Adrenal gland (tissue), 12 donors: ENCODE measurements around the gene PHKB. TPM values are rescaled to one million over a fixed set of nuclear protein-coding genes. Genes with fewer than 3 reads are reported as not detected.

Experiments used
- DNase-seq, 7 donors: peaks; one replicate each; pipeline ENCODE4 v3.0.0-alpha.2; 2019 to 2020
- H3K27ac ChIP-seq, 5 donors: fragments of 200-600 bp; sonication (generic) in 4 of 5; 1 replicate in 3 of 5; 2 replicates in 2 of 5; pipeline versions ENCODE4 v1.5.1 to v1.8.0; 2016 to 2020; ENCODE audit warnings: mild to moderate bottlenecking in 1 of 5
- H3K27me3 ChIP-seq: fragments of 200-600 bp; 2 replicates; pipeline ENCODE4 v1.8.0; 2021
- H3K36me3 ChIP-seq, 2 donors: fragments of 200-600 bp; replicated peaks in 1 of 2; 1 replicate in 1 of 2; 2 replicates in 1 of 2; pipeline versions ENCODE4 v1.5.1 to v1.8.0; 2018 to 2022
- H3K4me1 ChIP-seq, 2 donors: fragments of 200-600 bp; replicated peaks in 1 of 2; 1 replicate in 1 of 2; 2 replicates in 1 of 2; pipeline versions ENCODE4 v1.5.1 to v1.8.0; 2018 to 2021
- H3K4me3 ChIP-seq, 4 donors: fragments of 200-600 bp; sonication (generic) in 3 of 4; one replicate each; pipeline ENCODE4 v1.5.1; 2016 to 2018
- H3K9me3 ChIP-seq, 3 donors: fragments of 200-600 bp; sonication (generic) in 1 of 3; replicated peaks in 1 of 3; 1 replicate in 2 of 3; 2 replicates in 1 of 3; pipeline versions ENCODE4 v1.5.1 to v1.8.0; 2016 to 2021
- CTCF ChIP-seq, 6 experiments: fragments of 450-650 bp in 4 of 6; fragments of 200-600 bp in 2 of 6; sonication (generic) in 1 of 6; IDR thresholded peaks; 1 replicate in 5 of 6; 2 replicates in 1 of 6; pipeline versions ENCODE4 v1.5.1 to v1.8.0; 2016 to 2021; ENCODE audit warnings: antibody characterized with exemption in 6 of 6, mild to moderate bottlenecking in 2 of 6, moderate library complexity in 1 of 6
- POLR2A ChIP-seq, 2 donors: fragments of 450-650 bp; IDR thresholded peaks; one replicate each; pipeline ENCODE4 v1.6.1; 2017; ENCODE audit warnings: antibody characterized with exemption in 2 of 2, mild to moderate bottlenecking in 2 of 2, moderate library complexity in 1 of 2
- WGBS, 4 donors: extraction: QIAGEN DNeasy Blood & Tissue Kit in 2 of 4; methylation state at CpG; one replicate each; pipeline versions ENCODE4 v1.1.5 to v1.1.7; 2013 to 2017; 5-methylcytosine and 5-hydroxymethylcytosine counted together
- intact Hi-C, 2 donors: fragments of 100-400 bp; cut with DNase I; formaldehyde crosslinking; loops; one replicate each; pipeline versions ENCODE4 v1.14.1 to v1.15.0; 2022 to 2023
- polyA plus RNA-seq, 3 donors: library from polyadenylated mRNA; stranded (reverse); fragments of 200-250 nt in 2 of 3; fragments of 350-450 nt in 1 of 3; fragmentation: Illumina TruSeq in 1 of 3; extraction: RNeasy Lipid Tissue Mini Kit (QIAGEN cat#74804) in 1 of 3; gene quantifications; one replicate each; pipeline ENCODE4 v1.2.3, GENCODE V29; 2013 to 2014
- total RNA-seq, 9 donors: library from RNA; depleted of rRNA in 4 of 9; stranded (reverse); fragments of >200 nt in 4 of 9; fragments of 120-200 nt in 1 of 9; fragmentation: NEBNext Ultra II Directional in 1 of 9; extraction: Animal tissue kit (Norgen Biotek cat#: 25700) in 1 of 9; gene quantifications; one replicate each; pipeline versions ENCODE4 v1.1.0 to v1.2.4, GENCODE V29; 2013 to 2023
- donor health status: healthy with polysubstance abuse.
- donor health status: Bipolar disorder and iron deficiency.
- donor health status: DM: yes; HTN: yes; CAD: no.
- donor health status: DM: no; HTN: no; CAD: no.
- donor health status: DM: no; HTN: no; CAD: no.
- donor health status: DM: yes; HTN: yes; CAD: no.

Gene PHKB
- total and polyA plus RNA-seq, 12 donors, result 27.6 to 167 (median 107) TPM

- no peak overlapping the region for H3K27ac ChIP-seq
- H3K27me3 ChIP-seq, result no peaks in the 10 kb centered on the region
- H3K36me3 ChIP-seq, result no peaks in the 10 kb centered on the region
- H3K9me3 ChIP-seq, result no peaks in the 10 kb centered on the region
- no peak for DNase-seq
- 70 to 86% (median 83%) methylated on average over 5 of the region's 5 CpGs for WGBS, 4 donors
- no peaks in the 10 kb centered on the region for H3K4me1 ChIP-seq
- TF ChIP-seq POLR2A (IDR thresholded peaks at IDR 0.05) (no peak), CTCF (IDR thresholded peaks at IDR 0.05) (no peak)
- H3K4me3 ChIP-seq, result no peak overlapping the region
- intact Hi-C loops, result no loop called here
These were observed 113.2 kb downstream of the PHKB start for GRCh38 chr16:47574091-47575054.

GRCh38 chr16:47577029-47577428, 115.9 kb downstream of the PHKB start:
- intact Hi-C loops, result no loop called here
- H3K4me3 ChIP-seq, result no peak overlapping the region
- no peaks in the 10 kb centered on the region for H3K27me3 ChIP-seq
- no peak overlapping the region for H3K27ac ChIP-seq
- no peaks in the 10 kb centered on the region for H3K4me1 ChIP-seq
- no peaks in the 10 kb centered on the region for H3K9me3 ChIP-seq
- DNase-seq, result no peak
- no peak for TF ChIP-seq POLR2A (IDR thresholded peaks at IDR 0.05)
- TF ChIP-seq CTCF (IDR thresholded peaks at IDR 0.05), result no peak
- no peaks in the 10 kb centered on the region for H3K36me3 ChIP-seq

- H3K36me3 ChIP-seq, result no peaks in the 10 kb centered on the region
- no peak overlapping the region for H3K4me3 ChIP-seq
- intact Hi-C loops, result no loop called here
- no peaks in the 10 kb centered on the region for H3K4me1 ChIP-seq
- 87 to 99% (median 96%) methylated on average over 3 of the region's 3 CpGs for WGBS, 4 donors
- no peak overlapping the region for H3K27ac ChIP-seq
- H3K9me3 ChIP-seq, result no peaks in the 10 kb centered on the region
- H3K27me3 ChIP-seq, result no peaks in the 10 kb centered on the region
- TF ChIP-seq POLR2A (IDR thresholded peaks at IDR 0.05) (no peak), CTCF (IDR thresholded peaks at IDR 0.05) (no peak)
- DNase-seq, result no peak
These were observed 116.9 kb downstream of the PHKB start for GRCh38 chr16:47578033-47578432.

- DNase-seq, result no peak
- no peaks in the 10 kb centered on the region for H3K36me3 ChIP-seq
- H3K27me3 ChIP-seq, result no peaks in the 10 kb centered on the region
- intact Hi-C loops, result no loop called here
- no peak overlapping the region for H3K27ac ChIP-seq
- 95 to 100% (median 98%) methylated on average over 1 of the region's 1 CpG for WGBS, 4 donors
- H3K4me3 ChIP-seq, result no peak overlapping the region
- no peaks in the 10 kb centered on the region for H3K9me3 ChIP-seq
- no peaks in the 10 kb centered on the region for H3K4me1 ChIP-seq
- TF ChIP-seq POLR2A (IDR thresholded peaks at IDR 0.05) (no peak), CTCF (IDR thresholded peaks at IDR 0.05) (no peak)
These were observed 117.4 kb downstream of the PHKB start for GRCh38 chr16:47578573-47578972.
